B cell (primary cell): ENCODE data around the gene RUNDC3A. TPM values are rescaled to one million over a fixed set of nuclear protein-coding genes. Genes with fewer than 3 reads are reported as not detected.

Experiments
- ATAC-seq: fragments of 200-7000 bp; cut with Tn5 transposase; one replicate; pipeline ENCODE4 v1.10.0; 2021; ENCODE audit warnings: low read depth, mild to moderate bottlenecking, moderate number of reproducible peaks, moderate library complexity
- CTCF ChIA-PET: fragments of 350-600 bp; sonication (Branson Sonifier 250); formaldehyde crosslinking; loops from one replicate; lab custom pipeline; 2021; ENCODE audit warnings: antibody characterized with exemption, inconsistent platforms; lab: Charles Lee
- POLR2A ChIA-PET: fragments of 350-600 bp; sonication (Branson Sonifier 250); formaldehyde crosslinking; loops from one replicate; lab custom pipeline; 2021; ENCODE audit warnings: antibody characterized with exemption; lab: Charles Lee
- DNase-seq: peaks from one replicate; pipeline ENCODE4 v3.0.0; 2013
- H2AFZ ChIP-seq: 2 replicates; pipeline ENCODE4 v1.6.1; 2012; ENCODE audit warnings: mild to moderate bottlenecking, low read depth, low read length; ENCODE audit not compliant: insufficient read depth, poor library complexity, severe bottlenecking
- H3K27ac ChIP-seq, 2 donors: 1 replicate in 1 of 2; 2 replicates in 1 of 2; pipeline ENCODE4 v1.5.1; 2012 to 2013; ENCODE audit warnings: low read length in 2 of 2, mild to moderate bottlenecking in 2 of 2, moderate library complexity in 1 of 2
- H3K27me3 ChIP-seq, 4 experiments: fragments of 200-600 bp in 1 of 4; sonication (generic) in 1 of 4; replicated peaks in 1 of 4; 1 replicate in 2 of 4; 2 replicates in 2 of 4; pipeline versions ENCODE4 v1.6.1 to v1.7.0; 2013 to 2016; ENCODE audit warnings: low read length in 3 of 4, mild to moderate bottlenecking in 2 of 4, mixed read lengths in 1 of 4, moderate library complexity in 1 of 4; ENCODE audit not compliant: insufficient read depth in 4 of 4, control insufficient read depth in 3 of 4; ENCODE audit errors: control extremely low read depth in 1 of 4
- H3K36me3 ChIP-seq, 2 experiments: replicated peaks in 1 of 2; 1 replicate in 1 of 2; 2 replicates in 1 of 2; pipeline versions ENCODE4 v1.6.1 to v1.7.1; 2013; ENCODE audit warnings: low read length in 1 of 2; ENCODE audit not compliant: insufficient read depth in 2 of 2, control insufficient read depth in 1 of 2; ENCODE audit errors: control extremely low read depth in 1 of 2, extremely low read depth in 1 of 2
- H3K4me1 ChIP-seq, 2 donors: fragments of 200-600 bp in 1 of 2; sonication (generic) in 1 of 2; 1 replicate in 1 of 2; 2 replicates in 1 of 2; pipeline versions ENCODE4 v1.5.1 to v1.6.1; 2013 to 2017; ENCODE audit warnings: low read length in 2 of 2; ENCODE audit not compliant: control insufficient read depth in 2 of 2, insufficient read depth in 2 of 2
- H3K4me2 ChIP-seq: replicated peaks from 2 replicates; pipeline ENCODE3; 2012; ENCODE audit warnings: mild to moderate bottlenecking, low read depth, low read length; ENCODE audit not compliant: poor library complexity, severe bottlenecking
- H3K4me3 ChIP-seq, 5 experiments: fragments of 200-600 bp in 1 of 5; sonication (generic) in 1 of 5; 1 replicate in 3 of 5; 2 replicates in 2 of 5; pipeline versions ENCODE4 v1.5.1 to v1.7.0; 2011 to 2016; ENCODE audit warnings: low read length in 4 of 5, mild to moderate bottlenecking in 4 of 5, low read depth in 2 of 5, control low read depth in 1 of 5, moderate library complexity in 1 of 5; ENCODE audit not compliant: insufficient read depth in 1 of 5; ENCODE audit errors: control extremely low read depth in 1 of 5, extremely low read depth in 1 of 5
- H3K79me2 ChIP-seq: fragments of 200-600 bp; sonication (generic); one replicate; pipeline ENCODE4 v1.6.0; 2016; ENCODE audit warnings: low read length; ENCODE audit not compliant: control insufficient read depth, insufficient read depth
- H3K9ac ChIP-seq: fragments of 200-600 bp; sonication (generic); 2 replicates; pipeline ENCODE4 v1.6.1; 2017; ENCODE audit warnings: mild to moderate bottlenecking, low read length, moderate library complexity
- H3K9me3 ChIP-seq, 3 donors: one replicate each; pipeline versions ENCODE4 v1.6.1 to v1.7.1; 2013; ENCODE audit warnings: low read length in 2 of 3; ENCODE audit not compliant: control insufficient read depth in 2 of 3, insufficient read depth in 1 of 3; ENCODE audit errors: control extremely low read depth in 1 of 3
- H4K20me1 ChIP-seq: 2 replicates; pipeline ENCODE4 v1.6.0; 2012; ENCODE audit warnings: mild to moderate bottlenecking, low read length; ENCODE audit not compliant: insufficient read depth, control insufficient read depth, poor library complexity, severe bottlenecking
- H3K27ac Mint-ChIP-seq: one replicate; pipeline ENCODE4 v1.8.0; 2021; ENCODE audit warnings: mixed read lengths
- H3K27me3 Mint-ChIP-seq: one replicate; pipeline ENCODE4 v1.8.0; 2021; ENCODE audit warnings: mixed read lengths
- H3K4me1 Mint-ChIP-seq: one replicate; pipeline ENCODE4 v1.8.0; 2021; ENCODE audit warnings: mixed read lengths
- H3K4me3 Mint-ChIP-seq: one replicate; pipeline ENCODE4 v1.8.0; 2021; ENCODE audit warnings: mixed read lengths
- H3K9me3 Mint-ChIP-seq: one replicate; pipeline ENCODE4 v1.8.0; 2022; ENCODE audit warnings: mixed read lengths; ENCODE audit not compliant: insufficient read depth
- EZH2 ChIP-seq: IDR thresholded peaks from 2 replicates; pipeline ENCODE4 v1.6.1; 2012; ENCODE audit warnings: borderline replicate concordance, low read depth, mild to moderate bottlenecking, moderate library complexity, low read length; ENCODE audit not compliant: insufficient read depth, poor library complexity, severe bottlenecking
- WGBS: methylation state at CpG from one replicate; pipeline ENCODE4 v1.1.5; 2013; ENCODE audit warnings: missing lambda C conversion rate; ENCODE audit not compliant: insufficient coverage; 5-methylcytosine and 5-hydroxymethylcytosine counted together
- intact Hi-C: fragments of 100-400 bp; cut with micrococcal nuclease; formaldehyde crosslinking; loops from one replicate; pipeline ENCODE4 v1.10.0; 2022
- polyA plus RNA-seq: library from polyadenylated mRNA; depleted of rRNA; stranded (reverse); fragments of >200 nt; gene quantifications from 2 replicates; pipeline ENCODE4 v1.2.3, GENCODE V29; 2012
- total RNA-seq, 2 donors: library from RNA; stranded (reverse); fragments of 120-200 nt in 1 of 2; gene quantifications; 1 replicate in 1 of 2; 2 replicates in 1 of 2; pipeline versions ENCODE4 v1.2.3 to v1.2.4, GENCODE V29; 2013 to 2022
- TF ChIP-seq, protein P1 (sequence below): fragments of 200-600 bp; IDR thresholded peaks from one replicate; pipeline ENCODE4 v1.8.0; 2022; ENCODE audit warnings: antibody characterized with exemption, mild to moderate bottlenecking

The RUNDC3A gene
- total and polyA plus RNA-seq, 2 donors (not counting 1 experiment from before 2014, with no cell fraction given), result 0.19 TPM; not detected in 1

- H4K20me1 ChIP-seq, result no peaks in the 10 kb centered on the region
- ChIA-PET POLR2A (interaction anchor here (0.9 kb wide), 1 partner anchor 12 kb away, joined by 3 read pairs; no protein-coding TSS in a partner anchor), CTCF (interaction anchor here (0.7 to 7.4 kb wide), 5 partner anchors 10 to 220 kb away, joined by 3 to 117 read pairs (median 16); partner anchors contain the start of gene GRN)
- TF ChIP-seq, protein P1, sequence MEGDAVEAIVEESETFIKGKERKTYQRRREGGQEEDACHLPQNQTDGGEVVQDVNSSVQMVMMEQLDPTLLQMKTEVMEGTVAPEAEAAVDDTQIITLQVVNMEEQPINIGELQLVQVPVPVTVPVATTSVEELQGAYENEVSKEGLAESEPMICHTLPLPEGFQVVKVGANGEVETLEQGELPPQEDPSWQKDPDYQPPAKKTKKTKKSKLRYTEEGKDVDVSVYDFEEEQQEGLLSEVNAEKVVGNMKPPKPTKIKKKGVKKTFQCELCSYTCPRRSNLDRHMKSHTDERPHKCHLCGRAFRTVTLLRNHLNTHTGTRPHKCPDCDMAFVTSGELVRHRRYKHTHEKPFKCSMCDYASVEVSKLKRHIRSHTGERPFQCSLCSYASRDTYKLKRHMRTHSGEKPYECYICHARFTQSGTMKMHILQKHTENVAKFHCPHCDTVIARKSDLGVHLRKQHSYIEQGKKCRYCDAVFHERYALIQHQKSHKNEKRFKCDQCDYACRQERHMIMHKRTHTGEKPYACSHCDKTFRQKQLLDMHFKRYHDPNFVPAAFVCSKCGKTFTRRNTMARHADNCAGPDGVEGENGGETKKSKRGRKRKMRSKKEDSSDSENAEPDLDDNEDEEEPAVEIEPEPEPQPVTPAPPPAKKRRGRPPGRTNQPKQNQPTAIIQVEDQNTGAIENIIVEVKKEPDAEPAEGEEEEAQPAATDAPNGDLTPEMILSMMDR, result no peak
- TF ChIP-seq EZH2, result no peak
- DNase-seq, result no peak
- Mint-ChIP-seq H3K27me3 (no peaks in the 10 kb centered on the region), H3K9me3 (no peaks in the 10 kb centered on the region), H3K4me3 (no peak overlapping the region), H3K4me1 (peaks cover 21% of the 10 kb centered on the region), H3K27ac (no peak overlapping the region)
- H3K36me3 ChIP-seq, result no peaks in the 10 kb centered on the region
- no peaks in the 10 kb centered on the region for H3K9me3 ChIP-seq
- intact Hi-C loops, result no loop called here
- no peak for ATAC-seq
- no peak overlapping the region for H3K27ac ChIP-seq
- H3K79me2 ChIP-seq, result no peaks in the 10 kb centered on the region
- H2AFZ ChIP-seq, result no peak overlapping the region
- no peak overlapping the region for H3K4me3 ChIP-seq
- H3K4me2 ChIP-seq, result peak overlapping the region; percentile 19
- H3K4me1 ChIP-seq, result peaks cover 4 to 26% of the 10 kb centered on the region in 2 donors
- 100% methylated on average over 1 of the region's 3 CpGs for WGBS
- no peak overlapping the region for H3K9ac ChIP-seq
- no peaks in the 10 kb centered on the region for H3K27me3 ChIP-seq
These were observed 27.2 kb downstream of the RUNDC3A start for GRCh38 chr17:44335564-44335963.

DNA sequence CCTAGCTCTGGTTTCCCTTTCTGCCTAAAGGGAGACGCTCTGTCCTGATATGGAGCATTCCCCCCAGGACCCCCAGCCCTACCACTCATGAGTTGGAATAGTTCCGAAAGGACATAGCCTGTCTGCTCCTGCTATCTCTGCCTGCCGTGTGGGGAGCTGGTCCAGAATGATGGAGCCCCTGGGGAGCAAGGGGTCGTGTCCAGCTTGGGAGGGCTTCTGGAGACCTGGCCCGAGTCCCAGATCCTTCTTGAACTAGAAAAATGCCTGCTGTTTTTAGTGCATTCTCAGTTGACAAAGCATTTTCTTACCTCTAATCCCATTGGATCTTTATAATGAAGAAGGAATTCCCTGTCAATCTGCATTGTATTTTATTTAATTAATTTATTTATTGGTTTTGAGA lies 27.6 kb downstream of the RUNDC3A start:
- intact Hi-C loops, result no loop called here
- H3K36me3 ChIP-seq, result no peaks in the 10 kb centered on the region
- Mint-ChIP-seq H3K4me1 (peaks cover 20% of the 10 kb centered on the region), H3K27ac (no peak overlapping the region), H3K27me3 (no peaks in the 10 kb centered on the region), H3K9me3 (no peaks in the 10 kb centered on the region), H3K4me3 (no peak overlapping the region)
- 74% methylated on average over 4 of the region's 5 CpGs for WGBS
- H3K79me2 ChIP-seq, result no peaks in the 10 kb centered on the region
- H3K4me1 ChIP-seq, result peaks cover 4 to 24% of the 10 kb centered on the region in 2 donors
- no peaks in the 10 kb centered on the region for H3K27me3 ChIP-seq
- H3K4me2 ChIP-seq, result no peak overlapping the region
- H3K9me3 ChIP-seq, result no peaks in the 10 kb centered on the region
- no peaks in the 10 kb centered on the region for H4K20me1 ChIP-seq
- H3K27ac ChIP-seq, result no peak overlapping the region
- H3K4me3 ChIP-seq, result no peak overlapping the region
- ATAC-seq (no peak), DNase-seq (no peak)
- H3K9ac ChIP-seq, result no peak overlapping the region
- ChIA-PET POLR2A (interaction anchor here (0.9 kb wide), 1 partner anchor 11 kb away, joined by 3 read pairs; no protein-coding TSS in a partner anchor), CTCF (interaction anchor here (0.7 to 7.4 kb wide), 4 partner anchors 9 to 220 kb away, joined by 3 to 117 read pairs (median 18); partner anchors contain the start of gene GRN)
- TF ChIP-seq, protein P1, result no peak
- TF ChIP-seq EZH2, result no peak
- H2AFZ ChIP-seq, result no peak overlapping the region
